ENCODE results near the gene CANT1.

The CANT1 gene

DNA sequence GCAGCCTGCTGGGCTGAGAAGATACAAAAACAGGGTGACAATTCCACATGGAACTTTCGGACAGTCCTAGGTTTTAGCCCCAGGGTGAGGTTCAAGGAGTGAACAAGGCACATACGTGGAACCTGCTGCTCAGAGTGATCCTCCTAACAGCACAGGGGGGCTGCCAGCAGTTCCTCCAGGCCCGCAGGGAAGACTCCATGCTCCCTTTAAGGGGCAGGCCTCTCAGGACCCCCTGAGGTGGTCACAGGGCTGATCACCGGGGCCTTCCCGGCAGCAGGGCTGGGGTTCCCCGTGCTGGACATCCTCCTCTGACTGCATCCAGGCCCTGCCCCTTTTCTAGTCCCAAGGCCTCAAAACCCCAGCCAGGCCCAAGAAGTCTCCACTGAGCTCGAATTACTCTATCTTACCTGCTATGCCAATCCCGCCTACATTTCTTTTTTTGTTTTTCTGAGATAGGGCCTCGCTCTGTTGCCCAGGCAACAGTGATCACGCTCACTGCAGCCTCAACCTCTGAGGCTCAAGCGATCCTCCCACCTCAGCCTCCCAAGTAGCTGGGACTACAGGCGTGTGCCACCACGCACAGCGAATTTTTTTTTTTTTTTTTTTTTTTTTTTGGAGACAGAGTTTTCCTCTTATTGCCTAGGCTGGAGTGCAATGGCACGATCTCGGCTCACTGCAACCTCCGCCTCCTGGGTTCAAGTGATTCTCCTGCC, 10.4 kb downstream of the CANT1 start:
- Histone ChIP-seq H3K27me3 (no peaks in the 10 kb centered on the region), H3K27ac (peak overlapping the region; percentile 67 to 87), H3K9me3 (no peaks in the 10 kb centered on the region), H3K4me3 (no peak overlapping the region), H3K36me3 (peaks cover 10 to 51% (median 35%) of the 10 kb centered on the region in 3 donors), H3K4me1 (peaks cover 0 to 54% (median 38%) of the 10 kb centered on the region in 4 donors)
- DNase-seq, result peak in 1 of 2 donors; percentile 67
- TF ChIP-seq, protein P1, sequence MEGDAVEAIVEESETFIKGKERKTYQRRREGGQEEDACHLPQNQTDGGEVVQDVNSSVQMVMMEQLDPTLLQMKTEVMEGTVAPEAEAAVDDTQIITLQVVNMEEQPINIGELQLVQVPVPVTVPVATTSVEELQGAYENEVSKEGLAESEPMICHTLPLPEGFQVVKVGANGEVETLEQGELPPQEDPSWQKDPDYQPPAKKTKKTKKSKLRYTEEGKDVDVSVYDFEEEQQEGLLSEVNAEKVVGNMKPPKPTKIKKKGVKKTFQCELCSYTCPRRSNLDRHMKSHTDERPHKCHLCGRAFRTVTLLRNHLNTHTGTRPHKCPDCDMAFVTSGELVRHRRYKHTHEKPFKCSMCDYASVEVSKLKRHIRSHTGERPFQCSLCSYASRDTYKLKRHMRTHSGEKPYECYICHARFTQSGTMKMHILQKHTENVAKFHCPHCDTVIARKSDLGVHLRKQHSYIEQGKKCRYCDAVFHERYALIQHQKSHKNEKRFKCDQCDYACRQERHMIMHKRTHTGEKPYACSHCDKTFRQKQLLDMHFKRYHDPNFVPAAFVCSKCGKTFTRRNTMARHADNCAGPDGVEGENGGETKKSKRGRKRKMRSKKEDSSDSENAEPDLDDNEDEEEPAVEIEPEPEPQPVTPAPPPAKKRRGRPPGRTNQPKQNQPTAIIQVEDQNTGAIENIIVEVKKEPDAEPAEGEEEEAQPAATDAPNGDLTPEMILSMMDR (IDR thresholded peaks at IDR 0.05), result no peak
- intact Hi-C loops (cut with DNase I; ENCODE audit: low total_unique reads), result no loop called here

DNA sequence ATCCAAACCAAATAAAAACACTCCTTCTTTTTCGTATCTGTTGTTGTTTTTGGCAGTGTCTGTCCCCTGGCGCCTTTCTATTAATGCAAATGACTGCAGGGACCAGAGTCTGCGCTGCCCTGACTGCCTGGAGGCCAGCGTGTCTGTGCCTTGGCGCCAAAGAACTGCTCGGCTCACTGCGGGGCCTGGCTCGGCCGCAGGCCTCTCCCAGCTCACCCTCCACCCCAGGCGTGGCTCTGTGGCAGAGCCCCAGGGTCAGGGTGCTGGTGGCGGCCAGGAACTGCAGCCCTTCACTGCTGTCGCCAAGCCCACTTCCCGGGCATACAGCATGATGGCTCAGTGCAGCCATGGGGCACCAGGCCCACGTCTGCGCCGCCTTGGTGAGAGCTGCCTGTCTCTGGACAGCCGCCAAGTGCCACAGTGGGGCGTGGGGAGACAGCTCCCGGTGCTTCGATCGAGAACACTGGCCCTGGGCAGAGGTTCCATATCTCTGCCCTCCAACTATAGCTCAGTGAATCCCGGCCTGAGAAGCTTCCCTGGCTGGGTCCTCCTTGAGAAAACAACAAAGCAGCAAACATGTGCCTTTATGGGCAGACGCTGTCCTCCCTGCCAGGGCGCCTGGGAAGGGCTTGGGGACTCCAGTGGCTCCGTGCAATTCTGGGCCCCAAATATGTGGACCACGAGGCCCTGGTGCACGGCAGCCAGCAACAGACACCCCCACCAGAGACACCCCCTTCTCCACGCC, 11.1 kb downstream of the CANT1 start:
- no peaks in the 10 kb centered on the region for H3K27me3 ChIP-seq
- DNase-seq, result peak; percentile 67 to 93
- TF ChIP-seq, protein P1 (IDR thresholded peaks at IDR 0.05), result peak; percentile 14 to 30
- H3K27ac ChIP-seq, result peak overlapping the region; percentile 67 to 87
- H3K9me3 ChIP-seq, result no peaks in the 10 kb centered on the region
- intact Hi-C loops (cut with DNase I; ENCODE audit: low total_unique reads), result no loop called here
- no peak overlapping the region for H3K4me3 ChIP-seq
- H3K36me3 ChIP-seq, result peaks cover 13 to 58% (median 43%) of the 10 kb centered on the region in 3 donors
- peaks cover 0 to 51% (median 38%) of the 10 kb centered on the region in 4 donors for H3K4me1 ChIP-seq

DNA sequence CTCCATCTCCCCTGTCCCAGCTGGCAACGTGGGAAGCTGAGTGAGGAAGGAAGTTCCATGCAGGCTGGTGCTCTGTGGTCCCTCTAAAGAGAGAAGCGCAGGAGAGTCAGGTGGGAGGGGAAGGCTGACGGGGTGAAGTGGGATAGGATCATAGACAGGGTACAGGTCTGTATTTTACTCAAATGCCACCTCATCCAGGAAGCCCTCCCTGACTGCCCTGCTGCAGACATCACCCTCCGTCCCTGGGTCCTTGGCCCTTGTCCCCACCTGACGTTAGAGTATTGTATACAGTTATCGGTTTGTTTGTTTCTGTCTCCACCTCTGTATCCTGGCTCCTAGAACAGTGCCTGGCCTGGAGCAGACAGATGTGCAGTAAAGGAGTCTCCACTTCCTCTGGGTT, 11.7 kb downstream of the CANT1 start:
- peaks cover 0 to 51% (median 37%) of the 10 kb centered on the region in 4 donors for H3K4me1 ChIP-seq
- intact Hi-C loops (cut with DNase I; ENCODE audit: low total_unique reads), result no loop called here
- H3K27me3 ChIP-seq, result no peaks in the 10 kb centered on the region
- H3K4me3 ChIP-seq, result no peak overlapping the region
- no peaks in the 10 kb centered on the region for H3K9me3 ChIP-seq
- peak in 1 of 2 donors; percentile 19 for DNase-seq
- TF ChIP-seq, protein P1 (IDR thresholded peaks at IDR 0.05), result no peak
- peaks cover 14 to 63% (median 45%) of the 10 kb centered on the region in 3 donors for H3K36me3 ChIP-seq
- H3K27ac ChIP-seq, result peak overlapping the region; percentile 67 to 87

DNA sequence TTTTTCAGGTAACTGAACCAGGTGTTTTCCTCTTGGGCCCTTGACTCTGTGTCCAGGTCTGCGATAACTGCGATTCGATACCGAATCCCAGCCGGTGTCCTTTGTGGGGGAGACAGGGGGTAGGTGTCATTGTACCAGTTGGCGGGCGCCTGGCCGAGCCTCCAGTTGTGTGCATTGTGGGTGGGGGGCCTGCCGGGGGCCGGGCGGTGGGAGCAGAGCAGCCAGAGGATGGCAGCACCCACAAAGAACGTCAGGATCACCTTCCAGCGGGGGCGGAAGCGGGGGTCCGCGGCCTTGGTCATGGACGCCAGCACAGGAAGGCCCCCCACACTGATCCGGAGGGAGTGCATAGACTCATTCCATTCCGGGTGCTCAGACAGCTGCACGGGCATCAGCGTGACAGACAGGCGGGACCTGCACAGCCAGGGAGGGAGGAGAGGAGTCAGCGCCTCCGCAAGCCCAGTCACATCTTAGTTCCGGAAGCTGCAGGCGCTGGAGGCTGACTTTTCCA, 12.3 kb downstream of the CANT1 start:
- Histone ChIP-seq H3K9me3 (no peaks in the 10 kb centered on the region), H3K36me3 (peaks cover 14 to 64% (median 47%) of the 10 kb centered on the region in 3 donors), H3K4me1 (peaks cover 0 to 48% (median 34%) of the 10 kb centered on the region in 4 donors), H3K27me3 (no peaks in the 10 kb centered on the region), H3K27ac (peak overlapping the region; percentile 67 to 87), H3K4me3 (no peak overlapping the region)
- intact Hi-C loops (cut with DNase I; ENCODE audit: low total_unique reads), result no loop called here
- TF ChIP-seq, protein P1 (IDR thresholded peaks at IDR 0.05), result no peak
- DNase-seq, result peak; percentile 17 to 61

DNA sequence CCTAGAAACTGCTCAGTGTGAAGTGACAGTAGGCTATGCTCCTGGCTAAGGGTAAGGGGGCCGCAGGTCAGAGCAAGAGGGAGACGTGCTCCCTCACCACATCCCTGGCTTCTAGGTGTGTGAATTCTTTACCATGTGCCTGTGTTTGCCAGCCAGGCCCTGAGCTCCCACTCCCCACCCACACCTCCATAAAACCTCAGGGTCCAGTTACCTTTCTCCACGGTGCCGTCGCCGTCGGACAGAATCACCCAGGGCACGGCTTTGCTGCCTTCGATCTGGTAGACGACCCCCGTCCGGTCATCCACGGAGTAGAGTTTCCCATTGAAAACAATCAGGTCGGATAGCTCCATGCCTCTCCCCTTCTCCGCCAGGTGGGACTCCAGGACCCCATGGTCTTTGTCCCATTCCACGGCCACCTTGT, 12.8 kb downstream of the CANT1 start:
- no peaks in the 10 kb centered on the region for H3K9me3 ChIP-seq
- DNase-seq, result peak; percentile 17 to 58
- no peak overlapping the region for H3K4me3 ChIP-seq
- TF ChIP-seq, protein P1 (IDR thresholded peaks at IDR 0.05), result no peak
- peaks cover 14 to 69% (median 52%) of the 10 kb centered on the region in 3 donors for H3K36me3 ChIP-seq
- intact Hi-C loops (cut with DNase I; ENCODE audit: low total_unique reads), result no loop called here
- no peak overlapping the region for H3K27ac ChIP-seq
- H3K4me1 ChIP-seq, result peaks cover 0 to 48% (median 34%) of the 10 kb centered on the region in 4 donors
- H3K27me3 ChIP-seq, result no peaks in the 10 kb centered on the region
